ENCODE data around the gene TUBD1. TPM values are rescaled to one million over a fixed set of nuclear protein-coding genes. Genes with fewer than 3 reads are reported as not detected.
"Not testable (repeated sequence)": the region's sequence is repeated elsewhere in the genome, so short reads cannot be mapped to it uniquely, and the experiment has no call there.

Gene TUBD1
- total RNA-seq, 1 donor from 2014 or later: 5.0 TPM

DNA sequence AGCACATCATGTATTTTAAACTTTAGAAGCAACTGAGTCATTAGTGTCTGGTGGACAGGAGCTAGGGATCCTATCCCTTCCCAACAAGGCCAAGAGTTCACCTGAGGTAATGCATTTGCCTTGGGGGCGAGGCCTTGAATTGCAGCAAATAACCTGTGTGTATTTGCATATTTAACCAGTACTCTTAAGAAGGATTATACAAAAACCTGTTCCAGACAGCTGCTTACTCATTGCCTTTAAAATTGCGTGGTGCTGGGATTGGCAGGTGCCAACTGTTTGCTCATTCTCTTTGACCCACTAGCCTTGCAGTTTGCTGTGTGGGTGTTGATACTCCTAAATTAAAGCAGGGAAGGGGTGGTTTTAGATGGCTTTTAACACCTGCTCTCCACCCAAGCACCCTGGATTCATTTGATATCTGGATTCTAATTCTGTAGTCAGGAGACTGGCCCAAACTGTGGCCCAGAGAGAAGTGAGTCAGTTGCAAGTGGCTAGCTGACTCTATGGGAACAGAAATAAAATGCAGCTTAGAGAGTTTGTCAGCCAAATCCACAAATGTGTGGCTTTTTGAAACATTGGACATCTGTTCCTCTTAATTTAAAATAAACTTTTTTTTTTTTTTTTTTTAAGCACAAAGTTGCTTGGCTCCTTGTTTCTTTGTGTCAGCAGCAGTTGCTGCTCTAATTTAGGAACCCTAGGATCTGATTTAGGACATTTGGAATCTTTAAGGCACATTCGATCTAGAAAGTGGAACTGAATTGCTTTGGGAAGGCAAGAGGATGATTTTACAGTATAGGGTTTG is 46.9 kb downstream of the TUBD1 start:
- no peak for DNase-seq (ENCODE audit: extremely low read depth, low read depth, low spot score)

- no peak for DNase-seq (ENCODE audit: extremely low read depth, low read depth, low spot score)
Measured at GRCh38 chr17:59844884-59845594, 47.7 kb downstream of the TUBD1 start.

DNA sequence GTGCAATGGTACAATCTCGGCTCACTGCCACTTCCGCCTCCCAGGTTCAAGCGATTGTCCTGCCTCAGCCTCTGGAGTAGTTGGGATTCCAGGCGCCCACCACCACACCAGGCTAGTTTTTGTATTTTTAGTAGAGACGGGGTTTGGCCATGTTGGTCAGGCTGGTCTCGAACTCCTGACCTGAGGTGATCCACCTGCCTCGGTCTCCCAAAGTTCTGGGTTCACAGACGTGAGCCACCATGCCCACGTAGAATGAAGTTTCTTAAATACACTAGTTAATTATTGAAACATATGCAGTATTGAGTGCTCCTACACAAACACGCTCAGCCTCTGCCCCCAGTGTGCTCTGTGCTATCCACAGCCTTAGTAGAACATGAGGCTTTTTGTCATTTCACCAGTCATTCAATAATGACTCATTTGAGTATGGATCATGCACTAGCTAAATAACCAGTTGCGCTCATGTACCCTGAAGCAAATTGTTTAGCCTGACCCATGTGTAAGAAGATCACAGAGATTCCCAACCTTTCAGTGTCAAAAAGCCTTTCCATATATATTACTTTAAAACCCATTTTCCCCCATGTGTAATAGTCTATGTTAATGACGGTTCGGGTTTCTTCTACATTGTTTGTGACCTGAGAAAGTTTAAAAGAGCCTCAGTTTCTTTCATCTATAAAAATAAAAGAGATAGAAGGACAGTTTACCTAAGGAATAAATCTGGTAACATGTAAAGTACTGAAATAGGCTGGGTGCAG is 49.7 kb downstream of the TUBD1 start:
- peak; percentile 96 for DNase-seq (ENCODE audit: extremely low read depth, low read depth, low spot score)

DNA sequence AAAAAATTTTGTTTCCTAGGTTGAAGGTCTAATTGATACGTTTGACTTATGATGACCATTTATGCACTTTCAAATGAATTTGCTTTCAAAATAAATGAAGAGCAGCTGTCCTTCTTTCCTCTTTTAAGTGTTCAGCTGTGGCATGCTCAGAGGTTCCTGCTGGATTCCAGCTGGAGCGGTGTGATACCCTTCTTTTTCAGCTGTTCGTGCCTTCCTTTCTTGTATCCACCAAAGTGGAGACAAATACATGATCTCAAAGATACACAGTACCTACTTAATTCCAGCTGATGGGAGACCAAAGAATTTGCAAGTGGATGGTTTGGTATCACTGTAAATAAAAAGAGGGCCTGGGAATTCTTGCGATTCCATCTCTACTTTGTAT is 50.9 kb downstream of the TUBD1 start:
- not testable (repeated sequence) for DNase-seq (ENCODE audit: extremely low read depth, low read depth, low spot score)

- DNase-seq (ENCODE audit: extremely low read depth, low read depth, low spot score): not testable (repeated sequence)
Measured at GRCh38 chr17:59841091-59841881, 51.5 kb downstream of the TUBD1 start.

DNA sequence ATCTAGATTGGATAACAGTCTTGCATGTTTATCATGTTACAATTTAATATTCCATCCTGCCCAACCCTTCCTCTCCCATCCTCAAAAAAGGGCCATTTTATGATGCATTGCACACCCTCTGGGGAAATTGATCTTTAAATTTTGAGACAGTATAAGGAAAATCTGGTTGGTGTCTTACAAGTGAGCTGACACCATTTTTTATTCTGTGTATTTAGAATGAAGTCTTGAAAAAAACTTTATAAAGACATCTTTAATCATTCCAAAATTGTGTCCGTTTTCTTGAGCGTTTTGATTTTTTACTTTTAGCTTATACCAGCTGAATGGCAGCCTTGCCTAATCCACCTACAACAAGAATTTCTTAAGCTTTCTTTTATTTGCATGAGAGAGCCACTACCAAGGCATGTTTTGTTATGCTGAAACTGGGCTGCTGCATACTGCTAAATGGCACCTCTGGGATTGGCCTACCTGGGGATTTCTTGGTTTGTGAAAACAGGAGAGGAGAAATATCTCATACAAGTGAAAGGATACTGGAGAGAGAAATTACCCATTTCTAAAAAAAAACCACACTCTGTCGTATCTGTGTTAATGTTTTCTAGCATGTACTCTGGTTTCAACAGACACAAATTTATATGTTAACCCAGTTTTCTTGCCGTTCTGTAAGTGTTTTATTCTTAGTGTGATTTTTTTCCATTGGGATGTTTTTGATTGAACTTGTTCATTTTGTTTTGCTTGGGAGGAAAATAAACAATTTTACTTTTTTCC is 52.2 kb downstream of the TUBD1 start:
- DNase-seq (ENCODE audit: extremely low read depth, low read depth, low spot score): no peak

GRCh38 chr17:59839651-59840328 is 53.0 kb downstream of the TUBD1 start:
- no peak for DNase-seq (ENCODE audit: extremely low read depth, low read depth, low spot score)

DNA sequence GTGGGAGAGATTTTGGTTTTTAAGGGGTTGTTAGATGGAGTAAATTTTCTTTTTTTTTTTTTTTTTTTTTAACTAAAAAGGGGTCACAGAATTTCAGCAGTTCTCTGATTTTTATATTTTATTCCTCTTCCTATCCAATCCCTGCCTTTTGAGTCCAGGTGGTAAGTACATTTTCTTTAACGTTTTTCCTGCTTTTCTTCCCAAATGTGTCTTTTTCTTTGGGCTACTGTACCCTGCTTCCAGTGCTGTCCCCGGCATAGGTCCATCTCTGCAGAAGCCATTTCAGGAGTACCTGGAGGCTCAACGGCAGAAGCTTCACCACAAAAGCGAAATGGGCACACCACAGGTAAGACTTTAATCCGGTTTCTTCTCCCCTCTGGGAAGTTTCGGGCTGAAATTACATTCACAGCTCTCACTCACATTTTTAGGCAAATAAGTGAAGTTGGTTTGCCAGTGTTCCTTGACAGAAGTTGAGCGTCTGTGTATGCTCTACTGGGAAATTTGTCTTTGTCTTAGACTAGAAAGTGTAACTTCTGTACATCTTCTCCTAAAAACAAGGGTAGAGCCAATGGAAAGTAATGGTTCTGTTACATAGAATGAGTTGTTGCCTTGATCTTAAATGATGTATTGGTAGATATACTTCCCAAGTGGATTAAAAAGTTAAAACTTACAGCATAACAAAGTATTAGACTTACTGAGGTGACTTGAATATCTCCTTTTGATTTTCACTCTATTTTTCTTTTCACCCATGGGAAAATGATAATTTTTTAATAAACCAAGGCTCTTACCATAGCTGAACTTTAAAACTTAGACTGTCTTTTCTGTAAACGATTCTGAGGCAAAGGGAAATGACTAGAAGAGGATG is 54.5 kb downstream of the TUBD1 start:
- DNase-seq (ENCODE audit: extremely low read depth, low read depth, low spot score): no peak

DNA sequence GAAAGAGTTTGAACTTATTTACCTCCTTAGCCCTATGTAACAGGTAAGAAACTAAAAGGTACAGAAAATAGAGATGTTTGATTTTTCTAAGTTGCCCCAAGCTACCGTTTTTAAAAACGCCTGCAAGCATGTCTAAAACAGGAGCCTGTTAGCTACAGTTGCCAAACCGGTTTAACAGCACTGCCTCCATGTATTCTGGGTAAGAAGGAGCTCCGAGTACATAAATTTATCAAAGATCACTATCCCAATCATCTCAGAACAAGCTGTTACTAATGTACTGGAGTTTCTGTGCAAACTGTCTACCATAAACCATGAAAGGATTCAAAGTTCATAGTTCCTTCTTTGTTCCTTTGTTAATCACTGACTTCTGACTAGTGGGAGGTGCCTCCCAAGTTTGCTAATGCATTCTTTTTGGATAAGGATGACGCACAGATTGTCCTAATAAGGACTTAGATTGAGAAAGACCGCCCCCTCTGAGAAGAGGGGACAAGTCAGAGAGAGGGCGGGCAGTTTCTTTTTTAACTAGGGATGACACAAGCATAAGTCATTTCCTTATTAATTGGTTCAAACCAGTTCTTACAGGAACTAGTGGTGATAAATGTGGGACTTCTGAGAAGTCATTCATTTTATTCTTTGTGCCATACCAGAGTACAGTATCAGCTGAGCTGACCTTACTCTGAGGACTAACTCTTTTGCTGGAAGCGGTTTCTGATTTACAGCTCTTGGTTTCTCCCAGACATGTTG is 55.3 kb downstream of the TUBD1 start:
- DNase-seq (ENCODE audit: extremely low read depth, low read depth, low spot score): peak; percentile 100

DNA sequence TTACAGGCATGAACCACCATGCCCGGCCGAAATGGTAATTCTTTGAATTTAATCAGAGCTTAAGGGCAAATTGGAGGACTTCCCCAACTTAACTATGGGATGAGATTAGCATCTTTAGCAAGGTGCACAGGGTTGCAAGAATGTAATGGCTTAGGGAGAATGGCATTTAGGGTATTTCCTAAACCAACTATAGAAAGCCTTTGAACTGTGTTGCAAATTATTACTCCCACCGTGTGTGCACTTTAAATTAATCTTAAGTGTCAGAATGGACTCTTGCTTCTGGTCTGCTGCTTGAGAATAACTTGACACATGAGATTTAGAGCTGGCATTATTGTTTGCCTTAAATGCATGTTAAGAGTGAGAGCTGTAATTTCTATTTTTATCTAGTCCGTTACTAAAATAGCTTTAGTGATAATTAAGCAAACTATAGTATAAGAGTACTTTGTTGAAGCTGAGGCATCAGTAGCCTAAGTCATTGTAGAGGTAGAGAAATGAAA is 59.8 kb downstream of the TUBD1 start:
- DNase-seq (ENCODE audit: extremely low read depth, low read depth, low spot score): no peak

DNA sequence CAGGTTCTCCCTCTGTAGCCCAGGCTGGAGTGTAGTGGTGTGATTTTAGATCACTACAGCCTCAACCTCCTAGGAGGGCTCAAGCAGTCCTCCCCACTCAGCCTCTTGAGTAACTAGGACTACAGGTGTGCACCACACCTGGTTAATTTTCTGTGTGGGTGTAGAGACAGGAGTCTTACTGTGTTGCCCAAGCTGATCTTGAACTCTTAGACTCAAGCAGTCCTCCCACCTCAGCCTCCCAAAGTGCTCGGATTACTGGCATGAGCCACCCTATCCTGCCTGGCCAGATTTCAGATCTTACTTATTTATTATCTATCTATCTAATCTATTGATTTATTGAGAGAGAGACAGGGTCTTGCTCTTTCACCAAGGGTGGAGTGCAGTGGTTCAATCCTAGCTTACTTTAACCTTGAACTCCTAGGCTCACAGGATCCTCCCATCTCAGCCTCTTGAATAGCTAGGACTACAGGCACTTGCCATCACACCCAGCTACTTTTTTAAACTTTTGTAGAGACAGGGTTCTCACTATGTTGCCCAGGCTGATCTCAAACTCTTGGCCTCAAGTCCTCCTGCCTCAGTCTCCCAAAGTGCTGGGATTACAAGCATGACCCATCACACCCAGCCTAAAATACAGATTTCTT is 61.8 kb downstream of the TUBD1 start:
- no peak for DNase-seq (ENCODE audit: extremely low read depth, low read depth, low spot score)

- DNase-seq (ENCODE audit: extremely low read depth, low read depth, low spot score): no peak
Measured at GRCh38 chr17:59830007-59830630, 62.6 kb downstream of the TUBD1 start.

DNA sequence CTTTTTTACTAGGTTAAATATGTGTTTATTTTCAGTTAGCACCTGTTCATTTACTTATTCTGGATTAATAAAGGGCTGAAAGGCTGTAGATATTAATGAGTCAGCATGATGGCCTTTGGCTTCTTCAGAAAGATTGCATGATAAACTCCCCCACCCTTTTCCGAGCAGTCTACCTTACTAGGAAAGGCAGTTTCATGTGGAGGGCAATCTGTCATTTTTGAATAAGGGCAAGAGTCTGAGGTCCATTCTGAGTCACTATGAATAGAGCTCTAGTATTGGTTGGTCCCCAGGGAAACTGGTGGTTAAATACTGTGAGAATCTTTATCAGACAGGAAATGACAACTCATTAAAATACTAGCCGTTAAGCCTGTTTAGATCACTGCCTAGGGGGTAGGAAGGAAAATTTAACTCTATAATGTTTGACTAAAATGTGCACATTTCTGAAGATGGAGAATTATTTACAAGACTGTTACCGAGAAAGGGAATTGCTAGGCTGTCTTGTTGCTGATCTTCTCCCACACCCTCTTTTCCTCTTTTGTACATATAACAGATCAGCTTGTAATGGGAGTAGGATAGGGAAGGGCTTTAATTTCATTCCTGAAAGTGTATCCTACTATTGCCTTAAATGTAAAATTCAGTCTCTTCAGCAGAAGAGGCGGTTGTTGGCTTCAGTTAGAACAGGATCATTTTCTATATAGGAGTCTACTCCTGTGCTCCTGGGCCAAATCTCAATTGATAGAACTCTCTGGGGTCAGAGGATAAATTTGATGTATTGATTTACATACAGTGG is 63.3 kb downstream of the TUBD1 start:
- DNase-seq (ENCODE audit: extremely low read depth, low read depth, low spot score): peak; percentile 99

DNA sequence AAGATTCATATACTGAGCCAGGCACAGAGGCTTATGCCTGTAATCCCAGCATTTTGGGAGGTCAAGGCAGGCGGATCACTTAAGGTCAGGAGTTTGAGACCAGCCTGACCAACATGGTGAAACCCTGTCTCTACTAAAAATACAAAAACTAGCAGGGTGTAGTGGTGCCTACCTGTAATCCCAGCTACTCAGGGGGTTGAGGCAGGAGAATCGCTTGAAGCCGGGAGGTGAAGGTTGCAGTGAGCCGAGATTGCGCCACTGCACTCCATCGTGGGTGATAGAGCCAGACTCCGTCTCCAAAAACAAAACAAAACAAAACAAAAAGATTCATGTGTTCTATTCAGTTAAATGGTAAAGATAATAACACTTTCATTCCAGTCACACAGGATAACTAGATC is 63.9 kb downstream of the TUBD1 start:
- not testable (repeated sequence) for DNase-seq (ENCODE audit: extremely low read depth, low read depth, low spot score)

GRCh38 chr17:59828478-59828760 is 64.3 kb downstream of the TUBD1 start:
- DNase-seq (ENCODE audit: extremely low read depth, low read depth, low spot score): no peak
